Tibial nerve (tissue), 4 donors: ENCODE measurements around the gene TFDP2.

Experiments
- EP300 ChIP-seq, 2 donors: sonication (generic); formaldehyde crosslinking; IDR thresholded peaks; one replicate each; pipeline ENCODE4 v1.6.1; 2017; ENCODE audit warnings: antibody characterized with exemption in 2 of 2, mild to moderate bottlenecking in 1 of 2
- POLR2A ChIP-seq, 2 donors: fragments of 450-650 bp; IDR thresholded peaks; one replicate each; pipeline ENCODE4 v1.6.1; 2017; ENCODE audit warnings: antibody characterized with exemption in 2 of 2, mild to moderate bottlenecking in 2 of 2, moderate library complexity in 2 of 2
- TF ChIP-seq, protein P1 (sequence below), 5 experiments: fragments of 200-600 bp in 3 of 5; fragments of 450-650 bp in 2 of 5; sonication (generic) in 3 of 5; IDR thresholded peaks; one replicate each; pipeline ENCODE4 v1.5.1; 2016 to 2019; ENCODE audit warnings: antibody characterized with exemption in 5 of 5, mild to moderate bottlenecking in 3 of 5, moderate library complexity in 2 of 5

DNA sequence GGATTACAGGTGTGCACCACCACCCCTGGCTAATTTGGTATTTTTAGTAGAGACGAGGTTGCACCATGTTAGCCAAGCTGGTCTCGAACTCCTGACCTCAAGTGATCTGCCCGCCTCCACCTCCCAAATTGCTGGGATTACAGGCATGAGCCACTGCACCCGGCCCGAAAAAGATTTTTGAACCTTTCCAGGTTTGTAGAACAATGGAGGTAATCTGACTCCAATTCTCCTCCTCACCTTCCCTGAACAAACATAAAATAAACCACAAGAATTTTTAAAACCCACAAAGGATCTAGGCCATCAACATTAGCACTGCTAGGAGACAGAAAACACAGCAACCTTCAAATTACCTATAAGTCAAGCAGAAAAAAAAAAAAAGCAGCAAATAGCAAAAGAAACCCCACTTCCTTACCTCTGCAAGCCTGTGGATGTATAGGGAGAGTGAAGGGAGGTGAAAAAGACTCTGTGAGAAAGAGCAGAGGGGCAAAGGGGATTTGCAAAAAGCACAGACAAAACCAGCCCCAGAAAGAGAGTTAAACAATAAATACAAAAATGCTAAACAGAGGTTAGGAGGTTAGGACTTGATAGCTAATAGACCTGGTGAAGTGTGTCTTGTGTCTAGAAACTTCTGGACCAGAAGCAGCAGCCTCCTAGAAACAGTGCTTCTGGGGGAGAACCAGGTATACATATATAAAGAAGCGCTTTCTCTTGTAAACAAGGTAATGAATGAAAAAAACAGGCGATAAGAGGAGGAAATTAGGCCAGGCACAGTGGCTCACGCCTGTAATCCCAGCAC is 32.1 kb downstream of the TFDP2 start:
- TF ChIP-seq, protein P1, sequence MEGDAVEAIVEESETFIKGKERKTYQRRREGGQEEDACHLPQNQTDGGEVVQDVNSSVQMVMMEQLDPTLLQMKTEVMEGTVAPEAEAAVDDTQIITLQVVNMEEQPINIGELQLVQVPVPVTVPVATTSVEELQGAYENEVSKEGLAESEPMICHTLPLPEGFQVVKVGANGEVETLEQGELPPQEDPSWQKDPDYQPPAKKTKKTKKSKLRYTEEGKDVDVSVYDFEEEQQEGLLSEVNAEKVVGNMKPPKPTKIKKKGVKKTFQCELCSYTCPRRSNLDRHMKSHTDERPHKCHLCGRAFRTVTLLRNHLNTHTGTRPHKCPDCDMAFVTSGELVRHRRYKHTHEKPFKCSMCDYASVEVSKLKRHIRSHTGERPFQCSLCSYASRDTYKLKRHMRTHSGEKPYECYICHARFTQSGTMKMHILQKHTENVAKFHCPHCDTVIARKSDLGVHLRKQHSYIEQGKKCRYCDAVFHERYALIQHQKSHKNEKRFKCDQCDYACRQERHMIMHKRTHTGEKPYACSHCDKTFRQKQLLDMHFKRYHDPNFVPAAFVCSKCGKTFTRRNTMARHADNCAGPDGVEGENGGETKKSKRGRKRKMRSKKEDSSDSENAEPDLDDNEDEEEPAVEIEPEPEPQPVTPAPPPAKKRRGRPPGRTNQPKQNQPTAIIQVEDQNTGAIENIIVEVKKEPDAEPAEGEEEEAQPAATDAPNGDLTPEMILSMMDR (IDR thresholded peaks at IDR 0.05), result no peak
- TF ChIP-seq POLR2A (IDR thresholded peaks at IDR 0.05) (no peak), EP300 (IDR thresholded peaks at IDR 0.05) (no peak)
